Upper lobe of left lung (tissue), 4 donors: ENCODE results near the gene AFAP1L2.

Experiments used
- CTCF ChIP-seq, 6 experiments: fragments of 450-650 bp in 4 of 6; fragments of 200-600 bp in 2 of 6; sonication (generic) in 2 of 6; IDR thresholded peaks; one replicate each; pipeline ENCODE4 v1.5.1; 2016 to 2019; ENCODE audit warnings: antibody characterized with exemption in 6 of 6
- POLR2A ChIP-seq, 4 donors: fragments of 450-650 bp; IDR thresholded peaks; one replicate each; pipeline ENCODE4 v1.5.1; 2016 to 2017; ENCODE audit warnings: antibody characterized with exemption in 4 of 4, mild to moderate bottlenecking in 2 of 4
- POLR2AphosphoS5 ChIP-seq, 2 donors: sonication (generic); formaldehyde crosslinking; IDR thresholded peaks; one replicate each; pipeline ENCODE4 v1.5.1; 2017; ENCODE audit warnings: antibody characterized with exemption in 2 of 2

GRCh38 chr10:114406455-114406854 is 2.2 kb upstream of the AFAP1L2 start:
- TF ChIP-seq CTCF (IDR thresholded peaks at IDR 0.05) (no peak), POLR2AphosphoS5 (IDR thresholded peaks at IDR 0.05) (no peak), POLR2A (IDR thresholded peaks at IDR 0.05) (no peak)
